ENCODE results near the gene CCDC80. TPM values are rescaled to one million over a fixed set of nuclear protein-coding genes. Genes with fewer than 3 reads are reported as not detected.
"Not testable (repeated sequence)": the region's sequence is repeated elsewhere in the genome, so short reads cannot be mapped to it uniquely, and the experiment has no call there.

The CCDC80 gene
- total RNA-seq, 1 experiment from 2014 or later = 26.2 TPM

GRCh38 chr3:112667599-112667998, 26.7 kb upstream of the CCDC80 start:
- Histone ChIP-seq H3K36me3 (ENCODE audit: control insufficient read depth, insufficient read depth, low read length) (no peaks in the 10 kb centered on the region; the same call in 1 of the 2 replicates), H3K4me3 (ENCODE audit: low read depth, low read length) (no peak overlapping the region), H3K9me3 (no peaks in the 10 kb centered on the region), H3K27me3 (replicated peaks; ENCODE audit: control insufficient read depth, insufficient read depth, low read length) (no peaks in the 10 kb centered on the region), H3K4me1 (peaks cover 24% of the 10 kb centered on the region)
- Mint-ChIP-seq H3K27me3 (ENCODE audit: insufficient read depth, unreplicated experiment) (no peaks in the 10 kb centered on the region), H3K9me3 (ENCODE audit: unreplicated experiment) (no peaks in the 10 kb centered on the region), H3K4me3 (ENCODE audit: unreplicated experiment) (no peak overlapping the region), H3K36me3 (ENCODE audit: insufficient read depth, unreplicated experiment) (no peaks in the 10 kb centered on the region), H3K27ac (ENCODE audit: unreplicated experiment) (no peak overlapping the region), H3K4me1 (ENCODE audit: low read depth, unreplicated experiment) (peaks cover 13% of the 10 kb centered on the region)
- TF ChIP-seq CTCF (IDR thresholded peaks at IDR 0.05; ENCODE audit: insufficient read depth in 1 of 2, low read depth in 1 of 2, low read length in 1 of 2, severe bottlenecking in 1 of 2, unreplicated experiment in 1 of 2) = no peak
- no TSS peak for BruUV-seq (replicated peaks)
- intact Hi-C loops (cut with micrococcal nuclease; ENCODE audit: unreplicated experiment) = no loop called here
- no peak for DNase-seq
- ChIA-PET POLR2A (no interaction called here), CTCF (no interaction called here)

GRCh38 chr3:112665009-112665408, 24.1 kb upstream of the CCDC80 start:
- H3K27me3 Mint-ChIP-seq (ENCODE audit: insufficient read depth, unreplicated experiment); intact Hi-C loops (cut with micrococcal nuclease; ENCODE audit: unreplicated experiment); BruUV-seq (replicated peaks); POLR2A ChIA-PET; H3K9me3 ChIP-seq; H3K4me1 Mint-ChIP-seq (ENCODE audit: low read depth, unreplicated experiment); H3K36me3 Mint-ChIP-seq (ENCODE audit: insufficient read depth, unreplicated experiment); H3K9me3 Mint-ChIP-seq (ENCODE audit: unreplicated experiment); DNase-seq; H3K4me1 ChIP-seq; H3K27me3 ChIP-seq (replicated peaks; ENCODE audit: control insufficient read depth, insufficient read depth, low read length); H3K36me3 ChIP-seq (ENCODE audit: control insufficient read depth, insufficient read depth, low read length): not testable (repeated sequence)
- H3K27ac Mint-ChIP-seq (ENCODE audit: unreplicated experiment) = peak overlapping the region; percentile 95
- H3K4me3 ChIP-seq (ENCODE audit: low read depth, low read length) = peak overlapping the region; percentile 53
- CTCF ChIA-PET = interaction anchor here (0.6 kb wide), 1 partner anchor 111 kb away, joined by 3 read pairs; no protein-coding TSS in a partner anchor
- peak overlapping the region; percentile 91 for H3K4me3 Mint-ChIP-seq (ENCODE audit: unreplicated experiment)

- intact Hi-C loops (cut with micrococcal nuclease; ENCODE audit: unreplicated experiment) = no loop called here
- no peak for TF ChIP-seq CTCF (IDR thresholded peaks at IDR 0.05; ENCODE audit: insufficient read depth in 1 of 2, low read depth in 1 of 2, low read length in 1 of 2, severe bottlenecking in 1 of 2, unreplicated experiment in 1 of 2)
- H3K27me3 Mint-ChIP-seq (ENCODE audit: insufficient read depth, unreplicated experiment) = no peaks in the 10 kb centered on the region
- Histone ChIP-seq H3K4me1 (peaks cover 15% of the 10 kb centered on the region), H3K9me3 (no peaks in the 10 kb centered on the region), H3K27me3 (replicated peaks; ENCODE audit: control insufficient read depth, insufficient read depth, low read length) (no peaks in the 10 kb centered on the region), H3K4me3 (ENCODE audit: low read depth, low read length) (no peak overlapping the region), H3K36me3 (ENCODE audit: control insufficient read depth, insufficient read depth, low read length) (no peaks in the 10 kb centered on the region)
- ChIA-PET CTCF (no interaction called here), POLR2A (no interaction called here)
- H3K27ac Mint-ChIP-seq (ENCODE audit: unreplicated experiment) = no peak overlapping the region
- H3K36me3 Mint-ChIP-seq (ENCODE audit: insufficient read depth, unreplicated experiment) = no peaks in the 10 kb centered on the region
- DNase-seq = no peak
- peaks cover 27% of the 10 kb centered on the region for H3K9me3 Mint-ChIP-seq (ENCODE audit: unreplicated experiment)
- H3K4me3 Mint-ChIP-seq (ENCODE audit: unreplicated experiment) = no peak overlapping the region
- no TSS peak for BruUV-seq (replicated peaks)
- H3K4me1 Mint-ChIP-seq (ENCODE audit: low read depth, unreplicated experiment) = peaks cover 19% of the 10 kb centered on the region
Observed at GRCh38 chr3:112656043-112656442, 15.1 kb upstream of the CCDC80 start.

GRCh38 chr3:112654979-112655378, 14.0 kb upstream of the CCDC80 start:
- H3K27ac Mint-ChIP-seq (ENCODE audit: unreplicated experiment) = no peak overlapping the region
- no peaks in the 10 kb centered on the region for H3K27me3 ChIP-seq (replicated peaks; ENCODE audit: control insufficient read depth, insufficient read depth, low read length)
- no peak for DNase-seq
- no peak for TF ChIP-seq CTCF (IDR thresholded peaks at IDR 0.05; ENCODE audit: insufficient read depth in 1 of 2, low read depth in 1 of 2, low read length in 1 of 2, severe bottlenecking in 1 of 2, unreplicated experiment in 1 of 2)
- BruUV-seq (replicated peaks) = no TSS peak
- peaks cover 15% of the 10 kb centered on the region for H3K4me1 ChIP-seq
- no peak overlapping the region for H3K4me3 ChIP-seq (ENCODE audit: low read depth, low read length)
- ChIA-PET CTCF (interaction anchor here (1.0 kb wide), 1 partner anchor 159 kb away, joined by 3 read pairs; no protein-coding TSS in a partner anchor), POLR2A (no interaction called here)
- H3K9me3 Mint-ChIP-seq (ENCODE audit: unreplicated experiment) = peaks cover 27% of the 10 kb centered on the region
- no peak overlapping the region for H3K4me3 Mint-ChIP-seq (ENCODE audit: unreplicated experiment)
- H3K9me3 ChIP-seq = no peaks in the 10 kb centered on the region
- intact Hi-C loops (cut with micrococcal nuclease; ENCODE audit: unreplicated experiment) = no loop called here
- H3K27me3 Mint-ChIP-seq (ENCODE audit: insufficient read depth, unreplicated experiment) = no peaks in the 10 kb centered on the region
- peaks cover 19% of the 10 kb centered on the region for H3K4me1 Mint-ChIP-seq (ENCODE audit: low read depth, unreplicated experiment)
- H3K36me3 ChIP-seq (ENCODE audit: control insufficient read depth, insufficient read depth, low read length) = no peaks in the 10 kb centered on the region
- no peaks in the 10 kb centered on the region for H3K36me3 Mint-ChIP-seq (ENCODE audit: insufficient read depth, unreplicated experiment)
